A549 (cell line): ENCODE results near the gene LPO. TPM values are rescaled to one million over a fixed set of nuclear protein-coding genes. Genes with fewer than 3 reads are reported as not detected.

Experiments
- ATAC-seq, 2 experiments: fragments of 200-7000 bp in 1 of 2; fragments of >200 bp in 1 of 2; cut with Nextera tagmentation in 1 of 2; cut with Tn5 transposase in 1 of 2; 3 replicates each; pipeline versions ENCODE4 v1.8.0 to v1.9.1; 2018 to 2020; ENCODE audit warnings: mild to moderate bottlenecking in 1 of 2, moderate library complexity in 1 of 2
- CTCF ChIA-PET: fragments of 300-600 bp; sonication (Branson Sonifier 250); formaldehyde crosslinking; extraction: SDS; loops from one replicate; lab custom pipeline; 2021; ENCODE audit warnings: antibody characterized with exemption, inconsistent platforms; lab: Yijun Ruan, JAX
- POLR2A ChIA-PET: fragments of 350-600 bp; formaldehyde crosslinking; extraction: SDS; loops from one replicate; lab custom pipeline; 2021; ENCODE audit warnings: antibody characterized with exemption, inconsistent platforms; lab: Yijun Ruan, JAX
- DNase-seq, 2 experiments: peaks; one replicate each; pipeline versions ENCODE4 v3.0.0 to v3.0.0-alpha.2; 2011 to 2016; ENCODE audit warnings: low read depth in 1 of 2, low spot score in 1 of 2
- FAIRE-seq: peaks from 2 replicates; lab custom pipeline; 2011; peaks lifted over from hg19 to GRCh38; lab: Jason Lieb, UNC
- H3K27ac ChIP-seq, 2 experiments: fragments of >200 bp; sonication (Bioruptor Twin); formaldehyde crosslinking; 3 replicates each; pipeline ENCODE4 v1.5.1; 2016 to 2017
- H3K4me1 ChIP-seq: fragments of >200 bp; sonication (Bioruptor Twin); formaldehyde crosslinking; 3 replicates; pipeline ENCODE4 v1.6.1; 2016
- H3K4me2 ChIP-seq: fragments of >200 bp; sonication (Bioruptor Twin); formaldehyde crosslinking; 3 replicates; pipeline ENCODE4 v1.6.1; 2016
- H3K4me3 ChIP-seq: fragments of >200 bp; sonication (Bioruptor Twin); formaldehyde crosslinking; 3 replicates; pipeline ENCODE4 v1.5.1; 2016
- H3K9me3 ChIP-seq: fragments of >200 bp; sonication (Bioruptor Twin); formaldehyde crosslinking; 3 replicates; pipeline ENCODE4 v1.6.1; 2016
- CHD4 ChIP-seq: fragments of 200-600 bp; sonication (generic); IDR thresholded peaks from 2 replicates; pipeline ENCODE4 v1.6.1; 2016; ENCODE audit warnings: antibody characterized with exemption, mild to moderate bottlenecking, borderline replicate concordance
- EP300 ChIP-seq, 2 experiments: fragments of >200 bp; sonication (Bioruptor Twin); formaldehyde crosslinking; IDR thresholded peaks; 2 replicates in 1 of 2; 3 replicates in 1 of 2; pipeline ENCODE4 v1.6.1; 2016 to 2017
- ESRRA ChIP-seq: fragments of 150-350 bp; IDR thresholded peaks from 2 replicates; pipeline ENCODE4 v1.6.1; 2014; ENCODE audit warnings: mild to moderate bottlenecking, low read length, borderline replicate concordance
- FOSB ChIP-seq: fragments of 250-450 bp; sonication (Bioruptor Pico); IDR thresholded peaks from 2 replicates; pipeline ENCODE4 v1.5.0; 2020; ENCODE audit warnings: mild to moderate bottlenecking, moderate library complexity
- FOXS1 ChIP-seq: fragments of 250-450 bp; sonication (Bioruptor Pico); IDR thresholded peaks from 2 replicates; pipeline ENCODE4 v1.5.0; 2020; ENCODE audit warnings: mild to moderate bottlenecking, moderate library complexity
- HEYL ChIP-seq: fragments of 250-450 bp; sonication (Bioruptor Pico); IDR thresholded peaks from 2 replicates; pipeline ENCODE4 v1.8.0; 2021; ENCODE audit warnings: mild to moderate bottlenecking, moderate library complexity
- JUNB ChIP-seq: fragments of >200 bp; sonication (Bioruptor Twin); formaldehyde crosslinking; IDR thresholded peaks from 2 replicates; pipeline ENCODE4 v1.6.1; 2016
- KDM1A ChIP-seq: fragments of 200-600 bp; sonication (generic); IDR thresholded peaks from 2 replicates; pipeline ENCODE4 v1.6.1; 2016; ENCODE audit warnings: low read depth, mild to moderate bottlenecking
- KDM5A ChIP-seq: fragments of 200-600 bp; sonication (generic); IDR thresholded peaks from 2 replicates; pipeline ENCODE4 v1.6.1; 2016; ENCODE audit warnings: antibody characterized with exemption, mild to moderate bottlenecking
- MAFK ChIP-seq: fragments of 450-650 bp; IDR thresholded peaks from 2 replicates; pipeline ENCODE4 v1.6.1; 2014; ENCODE audit not compliant: partially characterized antibody
- MAZ ChIP-seq: fragments of 150-350 bp; IDR thresholded peaks from 2 replicates; pipeline ENCODE4 v1.6.1; 2014; ENCODE audit warnings: antibody characterized with exemption, low read depth, low read length, borderline replicate concordance
- MYC ChIP-seq: IDR thresholded peaks from 2 replicates; pipeline ENCODE4 v1.6.1; 2012; ENCODE audit warnings: mild to moderate bottlenecking, inconsistent platforms, low read length, improper control_type of control experiment, borderline replicate concordance
- POLR2AphosphoS2 ChIP-seq: conservative IDR thresholded peaks from 2 replicates; pipeline ENCODE4 v1.6.1; 2012; ENCODE audit warnings: low read length, improper control_type of control experiment, inconsistent platforms
- RARB ChIP-seq: fragments of 250-450 bp; sonication (Bioruptor Pico); IDR thresholded peaks from 2 replicates; pipeline ENCODE4 v1.8.0; 2021; ENCODE audit warnings: mild to moderate bottlenecking, moderate library complexity
- RCOR1 ChIP-seq: fragments of 150-350 bp; IDR thresholded peaks from 2 replicates; pipeline ENCODE4 v1.6.1; 2014; ENCODE audit warnings: antibody characterized with exemption, low read length, low read depth
- RFX5 ChIP-seq: fragments of 450-650 bp; IDR thresholded peaks from 2 replicates; pipeline ENCODE4 v1.7.1; 2014; ENCODE audit warnings: antibody characterized with exemption, mild to moderate bottlenecking, moderate library complexity
- RNF2 ChIP-seq: fragments of 200-600 bp; sonication (generic); IDR thresholded peaks from 2 replicates; pipeline ENCODE4 v1.6.1; 2016; ENCODE audit warnings: low read depth, mild to moderate bottlenecking, antibody characterized with exemption, moderate library complexity, borderline replicate concordance
- SREBF2 ChIP-seq: fragments of 450-650 bp; IDR thresholded peaks from 2 replicates; pipeline ENCODE4 v1.6.1; 2014; ENCODE audit warnings: mild to moderate bottlenecking, moderate library complexity
- ZSCAN20 ChIP-seq: fragments of 250-450 bp; sonication (Bioruptor Pico); IDR thresholded peaks from 2 replicates; pipeline ENCODE4 v1.8.0; 2022; ENCODE audit warnings: mild to moderate bottlenecking, moderate library complexity
- WGBS: methylation state at CpG from one replicate; pipeline ENCODE4 v1.1.6; 2017; ENCODE audit errors: missing lambda C conversion rate; 5-methylcytosine and 5-hydroxymethylcytosine counted together
- polyA plus RNA-seq, 4 experiments: library from polyadenylated mRNA; depleted of rRNA in 3 of 4; stranded (reverse); fragments of >200 nt; fragmentation: RNase III in 1 of 4; extraction: RNeasy Plus Mini Kit Qiagen cat#74134 plus additional on column Dnase treatment in 1 of 4; gene quantifications; 2 replicates in 3 of 4; 3 replicates in 1 of 4; pipeline ENCODE4 v1.2.3, GENCODE V29; 2011 to 2017
- TF ChIP-seq, protein P1 (sequence below): fragments of 450-650 bp; IDR thresholded peaks from 2 replicates; pipeline ENCODE4 v1.6.1; 2014; ENCODE audit warnings: antibody characterized with exemption
- TF ChIP-seq, protein P2 (sequence below): fragments of 250-450 bp; sonication (Bioruptor Pico); IDR thresholded peaks from 2 replicates; pipeline ENCODE4 v1.5.0; 2020; ENCODE audit warnings: low read depth, mild to moderate bottlenecking, moderate library complexity
- TF ChIP-seq, protein P3 (sequence below): IDR thresholded peaks from 2 replicates; pipeline ENCODE4 v1.6.1; 2012
- TF ChIP-seq, protein P4 (sequence below): fragments of >200 bp; sonication (Bioruptor Twin); formaldehyde crosslinking; IDR thresholded peaks from 3 replicates; pipeline ENCODE4 v1.5.1; 2016
- TF ChIP-seq, protein P5 (sequence below): fragments of >200 bp; sonication (Bioruptor Twin); formaldehyde crosslinking; IDR thresholded peaks from 2 replicates; pipeline ENCODE4 v1.6.1; 2016
- TF ChIP-seq, protein P6 (sequence below): IDR thresholded peaks from 2 replicates; pipeline ENCODE4 v1.6.1; 2012

Gene LPO
- polyA plus RNA-seq, 2 of the 4 experiments (the other 2 are of a cell fraction) = not detected

DNA sequence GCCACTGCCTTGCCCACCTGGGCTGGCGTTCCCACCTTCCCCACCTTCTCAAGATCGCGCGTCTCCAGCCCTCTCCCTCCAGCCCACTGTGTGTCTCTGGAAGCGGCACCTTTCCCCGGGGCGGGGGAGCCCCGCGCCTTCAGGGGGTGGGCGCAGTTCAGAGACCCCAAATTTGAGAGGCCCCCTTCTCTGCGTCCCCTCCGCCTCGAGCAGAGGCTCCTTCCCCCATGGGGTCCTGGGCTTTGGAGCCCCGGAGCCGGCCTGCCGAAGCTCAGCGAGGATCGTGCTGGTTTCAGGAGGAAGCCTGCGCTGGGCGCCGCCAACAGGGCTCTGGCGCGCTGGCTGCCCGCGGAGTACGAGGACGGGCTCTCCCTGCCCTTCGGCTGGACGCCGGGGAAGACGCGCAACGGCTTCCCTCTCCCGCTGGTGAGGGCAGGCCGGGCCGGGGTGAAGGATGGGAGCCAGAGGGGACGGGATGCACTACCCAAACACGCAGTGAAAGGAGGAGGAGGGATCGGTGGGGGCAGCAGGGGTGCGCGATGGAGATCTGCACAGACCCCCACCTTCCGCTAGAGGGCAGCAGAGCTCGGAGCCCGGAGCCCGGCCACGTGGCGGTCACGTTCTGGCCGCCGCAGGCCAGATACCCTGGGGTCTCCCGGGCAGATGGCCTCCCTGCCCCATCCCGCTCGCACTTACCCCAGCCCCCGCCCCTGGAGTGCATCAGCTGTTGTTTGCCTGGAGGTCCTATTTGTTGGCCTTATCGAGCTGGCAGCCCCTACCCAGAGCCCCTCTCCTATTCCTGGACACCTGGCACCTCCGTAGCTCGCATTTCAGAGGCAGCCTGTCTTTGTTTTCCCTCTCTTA is 11.1 kb downstream of the LPO start (continued):
- TF ChIP-seq FOXS1 (CRISPR knock-in tag) (no peak), POLR2AphosphoS2 (no peak), KDM5A (no peak), EP300 (IDR thresholded peaks at IDR 0.05) (no peak), KDM1A (no peak), ZSCAN20 (CRISPR knock-in tag) (no peak), HEYL (CRISPR knock-in tag) (no peak), MAFK (no peak), FOSB (CRISPR knock-in tag) (no peak), MYC (peak; percentile 97)
- TF ChIP-seq, protein P1, sequence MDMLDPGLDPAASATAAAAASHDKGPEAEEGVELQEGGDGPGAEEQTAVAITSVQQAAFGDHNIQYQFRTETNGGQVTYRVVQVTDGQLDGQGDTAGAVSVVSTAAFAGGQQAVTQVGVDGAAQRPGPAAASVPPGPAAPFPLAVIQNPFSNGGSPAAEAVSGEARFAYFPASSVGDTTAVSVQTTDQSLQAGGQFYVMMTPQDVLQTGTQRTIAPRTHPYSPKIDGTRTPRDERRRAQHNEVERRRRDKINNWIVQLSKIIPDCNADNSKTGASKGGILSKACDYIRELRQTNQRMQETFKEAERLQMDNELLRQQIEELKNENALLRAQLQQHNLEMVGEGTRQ = peak; percentile 75
- TF ChIP-seq, protein P2, sequence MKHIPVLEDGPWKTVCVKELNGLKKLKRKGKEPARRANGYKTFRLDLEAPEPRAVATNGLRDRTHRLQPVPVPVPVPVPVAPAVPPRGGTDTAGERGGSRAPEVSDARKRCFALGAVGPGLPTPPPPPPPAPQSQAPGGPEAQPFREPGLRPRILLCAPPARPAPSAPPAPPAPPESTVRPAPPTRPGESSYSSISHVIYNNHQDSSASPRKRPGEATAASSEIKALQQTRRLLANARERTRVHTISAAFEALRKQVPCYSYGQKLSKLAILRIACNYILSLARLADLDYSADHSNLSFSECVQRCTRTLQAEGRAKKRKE (CRISPR knock-in tag) = no peak
- TF ChIP-seq, protein P3, sequence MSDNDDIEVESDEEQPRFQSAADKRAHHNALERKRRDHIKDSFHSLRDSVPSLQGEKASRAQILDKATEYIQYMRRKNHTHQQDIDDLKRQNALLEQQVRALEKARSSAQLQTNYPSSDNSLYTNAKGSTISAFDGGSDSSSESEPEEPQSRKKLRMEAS = peak; percentile 100
- TF ChIP-seq, protein P4, sequence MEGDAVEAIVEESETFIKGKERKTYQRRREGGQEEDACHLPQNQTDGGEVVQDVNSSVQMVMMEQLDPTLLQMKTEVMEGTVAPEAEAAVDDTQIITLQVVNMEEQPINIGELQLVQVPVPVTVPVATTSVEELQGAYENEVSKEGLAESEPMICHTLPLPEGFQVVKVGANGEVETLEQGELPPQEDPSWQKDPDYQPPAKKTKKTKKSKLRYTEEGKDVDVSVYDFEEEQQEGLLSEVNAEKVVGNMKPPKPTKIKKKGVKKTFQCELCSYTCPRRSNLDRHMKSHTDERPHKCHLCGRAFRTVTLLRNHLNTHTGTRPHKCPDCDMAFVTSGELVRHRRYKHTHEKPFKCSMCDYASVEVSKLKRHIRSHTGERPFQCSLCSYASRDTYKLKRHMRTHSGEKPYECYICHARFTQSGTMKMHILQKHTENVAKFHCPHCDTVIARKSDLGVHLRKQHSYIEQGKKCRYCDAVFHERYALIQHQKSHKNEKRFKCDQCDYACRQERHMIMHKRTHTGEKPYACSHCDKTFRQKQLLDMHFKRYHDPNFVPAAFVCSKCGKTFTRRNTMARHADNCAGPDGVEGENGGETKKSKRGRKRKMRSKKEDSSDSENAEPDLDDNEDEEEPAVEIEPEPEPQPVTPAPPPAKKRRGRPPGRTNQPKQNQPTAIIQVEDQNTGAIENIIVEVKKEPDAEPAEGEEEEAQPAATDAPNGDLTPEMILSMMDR = peak; percentile 94

DNA sequence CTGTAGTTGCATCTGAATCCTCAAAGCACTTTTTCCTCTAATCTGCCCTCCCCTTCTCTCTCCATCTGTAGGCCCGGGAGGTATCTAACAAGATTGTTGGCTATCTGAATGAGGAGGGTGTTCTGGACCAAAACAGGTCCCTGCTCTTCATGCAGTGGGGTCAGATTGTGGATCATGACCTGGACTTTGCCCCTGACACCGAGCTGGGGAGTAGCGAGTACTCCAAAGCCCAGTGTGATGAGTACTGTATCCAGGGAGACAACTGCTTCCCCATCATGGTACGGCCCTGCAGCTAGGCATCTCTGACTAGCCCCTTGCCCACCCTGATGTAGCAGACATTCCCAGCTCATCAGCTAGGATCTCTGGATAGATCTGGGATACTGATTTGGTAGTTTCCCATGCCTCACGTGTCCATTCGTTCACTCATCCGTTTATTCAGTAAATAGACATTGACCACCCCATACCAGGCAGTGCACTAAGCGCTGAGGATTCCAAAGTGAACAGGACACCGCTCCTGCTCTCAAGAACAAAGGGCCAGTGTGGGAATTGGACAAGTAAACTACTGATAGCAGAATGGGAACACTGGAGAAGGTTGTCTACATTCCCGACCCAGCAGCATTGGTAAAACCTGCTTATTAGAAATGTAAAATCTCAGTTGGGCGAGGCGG is 12.1 kb downstream of the LPO start:
- no peak for DNase-seq
- ChIA-PET CTCF (interaction anchor here (0.6 to 6.8 kb wide), 47 partner anchors 8 to 873 kb away, joined by 3 to 69 read pairs (median 5); partner anchors contain the start of genes LPO, MKS1, MPO and SUPT4H1), POLR2A (no interaction called here)
- no peak for FAIRE-seq
- TF ChIP-seq, protein P5, sequence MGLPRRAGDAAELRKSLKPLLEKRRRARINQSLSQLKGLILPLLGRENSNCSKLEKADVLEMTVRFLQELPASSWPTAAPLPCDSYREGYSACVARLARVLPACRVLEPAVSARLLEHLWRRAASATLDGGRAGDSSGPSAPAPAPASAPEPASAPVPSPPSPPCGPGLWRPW = no peak
- no peak for TF ChIP-seq ZSCAN20 (CRISPR knock-in tag)
- TF ChIP-seq HEYL (CRISPR knock-in tag) = no peak
- no peak for TF ChIP-seq MAZ
- no peak for TF ChIP-seq RARB
- TF ChIP-seq CHD4 = no peak
- no peak for TF ChIP-seq RNF2
- no peak for TF ChIP-seq RCOR1
- no peak for TF ChIP-seq SREBF2
- TF ChIP-seq JUNB = no peak
- TF ChIP-seq RFX5 = no peak
- TF ChIP-seq, protein P6, sequence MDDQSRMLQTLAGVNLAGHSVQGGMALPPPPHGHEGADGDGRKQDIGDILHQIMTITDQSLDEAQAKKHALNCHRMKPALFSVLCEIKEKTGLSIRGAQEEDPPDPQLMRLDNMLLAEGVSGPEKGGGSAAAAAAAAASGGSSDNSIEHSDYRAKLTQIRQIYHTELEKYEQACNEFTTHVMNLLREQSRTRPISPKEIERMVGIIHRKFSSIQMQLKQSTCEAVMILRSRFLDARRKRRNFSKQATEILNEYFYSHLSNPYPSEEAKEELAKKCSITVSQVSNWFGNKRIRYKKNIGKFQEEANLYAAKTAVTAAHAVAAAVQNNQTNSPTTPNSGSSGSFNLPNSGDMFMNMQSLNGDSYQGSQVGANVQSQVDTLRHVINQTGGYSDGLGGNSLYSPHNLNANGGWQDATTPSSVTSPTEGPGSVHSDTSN = no peak
- no peak for TF ChIP-seq ESRRA
- ATAC-seq = no peak
- 76% methylated on average over 12 of the region's 12 CpGs for WGBS
- 0 out of 3 replicates have a peak, but pooled peaks cover 4% of the 10 kb centered on the region for H3K9me3 ChIP-seq
- peaks cover 8% of the 10 kb centered on the region for H3K4me1 ChIP-seq
- no peak overlapping the region for H3K4me3 ChIP-seq
- H3K4me2 ChIP-seq = no peak overlapping the region
- no peak overlapping the region for H3K27ac ChIP-seq
